NCI-H2196 treated with DMSO at 0.1 percent for 48 hours (cell line): ENCODE data around the gene NEMF.
"Not testable (repeated sequence)": the region's sequence is repeated elsewhere in the genome, so short reads cannot be mapped to it uniquely, and the experiment has no call there.

Experiments used
- DNase-seq: peaks from one replicate; lab custom pipeline; 2025; ENCODE audit not compliant: unreplicated experiment; lab: John Stamatoyannopoulos, UW

The NEMF gene

GRCh38 chr14:49754570-49755097 lies 98.0 kb downstream of the NEMF start:
- DNase-seq: no peak

DNA sequence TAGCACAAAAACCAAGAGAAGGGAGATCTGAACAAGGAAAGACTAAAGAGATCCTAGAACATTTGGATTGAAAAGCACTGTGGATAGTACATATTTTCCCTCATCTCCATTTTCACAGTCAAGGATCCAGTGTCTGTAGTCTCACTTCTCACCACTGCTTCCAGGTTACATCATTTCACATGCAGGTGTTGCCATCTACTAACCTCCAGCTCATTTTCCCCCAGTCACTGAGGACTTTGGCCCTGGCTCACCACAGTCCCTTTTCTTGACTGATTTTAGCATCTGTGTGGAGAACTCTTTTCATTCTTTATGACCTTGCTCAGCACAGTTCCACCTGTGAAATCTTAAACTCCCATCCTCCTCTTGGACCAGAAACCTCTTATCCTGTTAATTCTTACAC lies 106.1 kb downstream of the NEMF start:
- DNase-seq: not testable (repeated sequence)

DNA sequence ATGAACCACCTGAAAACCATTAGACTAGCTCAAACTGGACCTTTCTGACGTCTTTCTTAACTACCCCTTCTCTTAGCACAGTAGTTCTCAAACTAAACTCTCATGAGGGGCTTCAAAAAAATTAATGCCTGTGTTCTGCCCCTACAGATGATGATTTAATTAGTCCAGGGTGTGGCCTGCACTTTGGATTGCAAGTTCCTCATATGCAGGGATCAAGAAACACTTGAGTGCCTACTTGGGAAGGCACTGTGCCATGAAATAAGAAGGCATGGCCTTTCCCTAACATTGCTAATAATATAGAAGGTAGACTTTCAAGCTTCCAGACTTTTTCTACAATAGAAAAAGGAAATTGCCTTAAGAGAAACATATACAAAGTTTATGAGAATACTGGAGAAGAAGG lies 107.4 kb downstream of the NEMF start:
- no peak for DNase-seq

DNA sequence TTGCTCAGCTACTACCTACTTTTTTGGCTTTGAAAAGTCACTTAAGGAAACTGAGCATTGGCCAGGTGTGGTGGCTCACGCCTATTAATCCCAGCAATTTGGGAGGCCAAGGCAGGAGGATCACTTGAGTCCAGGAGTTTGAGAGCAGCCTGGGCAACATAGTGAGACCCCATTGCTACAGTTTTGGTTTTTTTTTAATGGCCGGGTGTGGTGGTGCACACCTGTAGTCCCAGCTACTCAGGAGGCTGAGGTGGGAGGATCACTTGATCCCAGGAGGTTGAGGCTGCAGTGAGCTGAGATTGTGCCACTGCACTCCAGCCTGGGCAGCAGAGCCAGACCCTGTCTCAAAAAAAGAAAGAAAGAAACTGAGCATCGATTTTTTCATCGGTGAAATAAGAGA lies 116.9 kb downstream of the NEMF start:
- not testable (repeated sequence) for DNase-seq

DNA sequence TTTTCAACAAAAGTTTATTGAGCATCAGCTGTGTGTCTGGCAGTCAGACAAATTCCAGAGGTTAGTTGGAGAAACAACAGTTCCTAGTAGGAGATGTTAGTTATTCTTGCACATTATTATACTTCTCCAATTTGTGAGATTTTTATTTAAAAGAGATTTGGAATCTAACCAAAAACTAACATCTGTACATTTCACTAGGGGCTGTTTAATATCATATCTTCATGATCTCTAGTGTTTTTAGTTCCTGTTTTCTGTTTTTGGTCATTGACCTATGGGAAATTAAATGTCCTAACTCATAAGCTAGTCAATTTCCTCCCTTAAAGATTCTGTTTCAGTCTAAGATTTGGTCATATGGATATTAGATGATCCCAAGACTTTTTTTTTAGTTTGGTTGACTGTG lies 118.8 kb downstream of the NEMF start:
- no peak for DNase-seq

DNA sequence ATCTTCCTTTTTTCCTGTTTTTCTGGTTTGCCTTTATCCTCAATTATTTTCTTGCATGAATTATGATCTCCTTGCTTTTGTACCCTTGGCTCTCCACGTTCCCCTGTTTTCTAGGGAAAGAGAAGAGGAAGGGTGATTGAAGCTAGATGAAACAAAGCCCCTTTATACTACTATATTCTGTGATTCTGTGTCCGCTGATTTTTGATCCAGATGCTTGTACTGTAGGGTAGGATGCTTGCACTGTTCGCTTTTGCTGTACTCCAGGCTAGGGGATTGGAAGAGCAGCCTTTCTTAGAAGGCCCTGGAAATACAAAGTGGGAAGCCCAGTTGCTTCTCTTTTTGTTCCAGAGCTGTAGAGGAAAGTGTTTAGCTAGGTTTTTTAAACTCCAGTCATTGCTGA lies 119.7 kb downstream of the NEMF start:
- DNase-seq: no peak
